Inferior parietal cortex (tissue), 1 donor: Measurements from ENCODE around the gene PYDC1.
"Not testable (repeated sequence)": the region's sequence is repeated elsewhere in the genome, so short reads cannot be mapped to it uniquely, and the experiment has no call there.

Experiments used
- DNase-seq: peaks from one replicate; pipeline ENCODE4 v3.0.0-alpha.2; 2016; ENCODE audit errors: extremely low spot score

The PYDC1 gene

DNA sequence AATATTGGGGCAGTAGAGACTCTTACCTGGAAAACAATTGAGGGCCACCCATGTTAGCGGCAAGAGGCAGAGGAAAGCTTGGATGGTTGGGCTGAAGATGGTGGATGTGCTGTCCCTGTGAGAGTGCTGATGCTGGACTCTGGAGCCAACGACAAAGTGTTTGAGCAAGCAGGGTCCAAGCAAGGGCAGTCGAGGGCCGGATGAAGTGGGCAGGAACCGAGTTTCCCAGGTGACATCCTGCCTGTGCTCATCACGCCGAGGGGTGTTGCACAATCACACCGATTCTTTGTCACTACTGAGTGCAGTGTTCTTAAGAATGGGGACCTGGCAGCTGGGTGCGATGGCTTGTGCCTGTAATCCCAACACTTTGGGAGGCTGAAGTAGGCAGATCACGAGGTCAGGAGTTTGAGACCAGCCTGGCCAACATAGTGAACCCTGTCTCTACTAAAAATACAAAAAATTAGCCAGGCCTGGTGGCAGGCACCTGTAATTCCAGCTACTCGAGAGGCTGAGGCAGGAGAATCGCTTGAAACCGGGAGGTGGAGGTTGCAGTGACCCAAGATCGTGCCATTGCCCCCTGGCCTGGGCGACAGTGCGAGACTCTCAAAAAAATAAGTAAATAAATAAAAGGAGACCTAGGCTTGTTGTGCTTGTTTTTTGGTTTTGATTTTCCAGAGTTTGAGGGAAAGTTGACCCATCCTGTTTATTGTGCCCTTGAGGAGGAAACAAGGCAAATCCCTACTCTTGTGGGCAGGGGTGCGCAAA is 20.4 kb downstream of the PYDC1 start:
- no peak for DNase-seq

- DNase-seq: not testable (repeated sequence)
Observed at GRCh38 chr16:31195861-31196260, 21.1 kb downstream of the PYDC1 start.

- DNase-seq: no peak
Observed at GRCh38 chr16:31194898-31195297, 22.0 kb downstream of the PYDC1 start.

DNA sequence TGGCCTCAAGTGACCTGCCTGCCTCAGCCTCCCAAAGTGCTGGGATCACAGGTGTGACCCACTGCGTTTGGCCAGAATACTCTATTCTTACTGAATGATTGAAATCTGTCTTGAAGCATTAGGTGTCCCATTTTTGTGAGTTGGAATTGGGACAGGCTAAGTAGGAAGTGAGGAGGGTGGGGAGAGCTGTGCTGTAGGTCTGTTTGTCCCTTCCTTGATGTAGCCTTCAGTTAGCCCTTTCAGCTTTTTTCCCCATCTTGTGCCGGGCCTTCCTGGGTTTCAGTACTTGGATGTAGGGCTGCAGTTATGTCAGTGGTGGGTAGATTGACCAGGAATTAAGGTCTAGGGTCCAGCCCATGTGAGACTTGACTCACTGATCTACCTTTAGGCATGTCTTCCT is 23.1 kb downstream of the PYDC1 start:
- DNase-seq: no peak

DNA sequence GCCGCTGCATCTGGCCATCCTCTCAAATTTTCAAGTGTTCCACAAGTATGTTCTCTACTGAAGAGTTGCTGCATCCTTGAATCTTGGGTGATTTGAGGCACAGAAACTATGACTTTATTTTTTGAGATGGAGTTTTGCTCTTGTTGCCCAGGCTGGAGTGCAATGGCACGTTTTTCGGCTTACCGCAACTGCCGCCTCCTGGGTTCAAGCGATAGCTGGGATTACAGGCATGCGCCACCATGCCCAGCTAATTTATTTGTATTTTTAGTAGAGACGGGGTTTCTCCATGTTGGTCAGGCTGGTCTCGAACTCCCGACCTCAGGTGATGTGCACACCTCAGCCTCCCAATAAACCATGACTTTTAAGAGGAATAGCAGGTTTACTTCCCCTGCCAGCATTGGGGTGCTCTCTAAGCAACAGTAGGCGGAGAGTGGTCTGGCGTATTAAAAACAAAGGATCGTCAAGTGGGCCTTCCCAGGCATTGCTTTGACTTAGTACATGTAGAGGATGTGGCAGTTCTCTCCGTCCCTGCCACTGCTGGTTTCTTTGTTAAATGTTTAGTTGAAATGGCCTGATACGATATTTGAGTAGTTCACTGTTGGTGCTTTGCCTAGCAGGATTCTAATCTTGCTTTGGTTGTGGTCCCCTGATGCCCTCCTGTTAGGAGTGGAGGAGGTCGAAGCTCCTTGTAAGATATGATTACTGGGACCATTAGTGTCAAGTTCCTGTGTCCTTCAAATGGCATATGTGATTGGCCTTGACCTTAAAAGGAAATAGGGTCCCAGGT is 23.9 kb downstream of the PYDC1 start:
- no peak for DNase-seq

DNA sequence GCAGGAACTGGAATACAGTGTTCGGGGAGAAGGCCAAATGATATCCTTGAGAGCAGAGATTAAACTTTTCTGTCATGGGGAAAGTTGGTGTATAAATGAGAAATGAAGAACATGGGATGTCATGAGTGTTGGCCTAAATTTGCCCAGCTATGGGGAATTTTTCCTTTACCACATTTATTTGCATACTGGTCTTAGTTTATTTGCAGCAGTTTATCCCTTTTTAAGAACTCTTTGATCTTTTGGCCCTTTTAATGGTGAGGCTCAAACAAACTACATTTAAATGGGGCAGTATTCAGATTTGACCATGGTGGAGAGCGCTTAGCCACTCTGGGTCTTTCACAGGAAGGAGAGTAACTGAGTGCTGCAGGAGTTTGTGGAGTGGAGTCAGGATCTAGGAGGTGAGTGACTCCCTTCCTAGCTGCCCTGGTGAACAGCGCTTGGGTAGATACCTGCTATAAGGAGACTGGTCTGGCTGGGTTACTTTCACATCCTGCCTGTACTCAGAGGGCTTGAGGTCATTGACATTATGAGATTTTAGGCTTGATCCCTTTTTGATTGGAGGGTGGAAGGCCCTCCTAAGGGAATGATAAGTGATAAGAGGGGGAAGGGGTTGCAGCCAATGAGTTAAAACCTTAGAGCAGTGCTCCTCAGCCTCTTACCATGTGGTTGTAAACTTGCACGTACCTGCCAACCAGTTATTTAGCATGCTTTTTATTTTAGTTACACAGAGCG is 25.1 kb downstream of the PYDC1 start:
- no peak for DNase-seq

DNA sequence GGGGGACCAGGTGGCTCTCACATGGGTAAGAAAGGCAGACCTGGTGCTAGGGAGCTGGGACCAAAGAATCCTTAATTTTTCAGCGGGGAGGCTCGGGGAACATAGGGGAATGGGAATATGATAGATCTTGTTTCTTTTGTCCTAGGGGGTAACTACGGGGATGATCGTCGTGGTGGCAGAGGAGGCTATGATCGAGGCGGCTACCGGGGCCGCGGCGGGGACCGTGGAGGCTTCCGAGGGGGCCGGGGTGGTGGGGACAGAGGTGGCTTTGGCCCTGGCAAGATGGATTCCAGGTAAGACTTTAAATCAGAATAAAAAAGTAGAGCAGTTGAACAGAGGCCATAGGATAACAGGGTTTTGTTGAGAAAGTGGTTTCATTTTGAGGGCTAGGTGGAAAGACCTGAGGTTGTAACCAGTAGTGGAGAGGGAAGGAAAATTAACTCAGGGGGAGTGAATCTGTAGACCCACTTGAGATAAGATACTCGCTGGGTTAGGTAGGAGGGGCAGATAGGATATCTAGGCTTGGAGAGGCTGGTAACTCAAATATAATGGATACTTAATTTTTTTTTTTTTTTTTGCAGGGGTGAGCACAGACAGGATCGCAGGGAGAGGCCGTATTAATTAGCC is 26.0 kb downstream of the PYDC1 start:
- no peak for DNase-seq

DNA sequence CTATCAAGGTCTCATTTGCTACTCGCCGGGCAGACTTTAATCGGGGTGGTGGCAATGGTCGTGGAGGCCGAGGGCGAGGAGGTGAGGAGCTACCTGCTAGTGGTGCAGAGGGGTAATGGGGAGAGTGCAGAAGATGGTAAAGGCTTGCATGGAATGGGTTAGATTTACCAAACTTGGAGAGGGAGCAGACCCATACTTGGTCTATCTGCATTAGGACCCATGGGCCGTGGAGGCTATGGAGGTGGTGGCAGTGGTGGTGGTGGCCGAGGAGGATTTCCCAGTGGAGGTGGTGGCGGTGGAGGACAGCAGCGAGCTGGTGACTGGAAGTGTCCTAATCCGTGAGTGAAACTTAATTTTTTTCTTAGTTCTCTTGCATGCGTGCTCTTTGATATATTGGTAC is 26.9 kb downstream of the PYDC1 start:
- DNase-seq: no peak

GRCh38 chr16:31189412-31189778 is 27.5 kb downstream of the PYDC1 start:
- DNase-seq: no peak

GRCh38 chr16:31188450-31189411 is 28.2 kb downstream of the PYDC1 start:
- no peak for DNase-seq

- DNase-seq: no peak
Observed at GRCh38 chr16:31187808-31188189, 29.1 kb downstream of the PYDC1 start.

GRCh38 chr16:31186930-31187807 is 29.8 kb downstream of the PYDC1 start:
- DNase-seq: no peak

DNA sequence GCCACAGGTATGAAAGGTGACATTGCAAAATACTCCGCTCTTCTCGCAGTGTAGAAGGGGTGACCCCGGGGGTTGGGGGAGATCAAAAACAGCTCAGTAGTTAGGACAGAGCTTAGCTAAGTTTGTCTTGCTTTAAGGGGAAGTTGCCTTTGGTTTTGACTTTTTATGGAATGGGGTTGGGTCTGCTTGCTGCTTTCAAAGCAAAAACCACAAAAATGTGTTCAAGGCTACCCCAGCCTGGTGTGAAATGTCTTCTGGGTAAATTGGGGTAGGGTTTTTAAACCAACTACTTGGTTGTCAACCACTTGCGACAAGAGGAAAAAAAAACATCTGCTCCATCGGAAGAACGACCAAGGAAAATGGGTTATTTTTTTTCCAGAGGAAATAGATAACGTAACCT is 30.8 kb downstream of the PYDC1 start:
- no peak for DNase-seq

GRCh38 chr16:31185339-31185738 is 31.6 kb downstream of the PYDC1 start:
- DNase-seq: no peak

DNA sequence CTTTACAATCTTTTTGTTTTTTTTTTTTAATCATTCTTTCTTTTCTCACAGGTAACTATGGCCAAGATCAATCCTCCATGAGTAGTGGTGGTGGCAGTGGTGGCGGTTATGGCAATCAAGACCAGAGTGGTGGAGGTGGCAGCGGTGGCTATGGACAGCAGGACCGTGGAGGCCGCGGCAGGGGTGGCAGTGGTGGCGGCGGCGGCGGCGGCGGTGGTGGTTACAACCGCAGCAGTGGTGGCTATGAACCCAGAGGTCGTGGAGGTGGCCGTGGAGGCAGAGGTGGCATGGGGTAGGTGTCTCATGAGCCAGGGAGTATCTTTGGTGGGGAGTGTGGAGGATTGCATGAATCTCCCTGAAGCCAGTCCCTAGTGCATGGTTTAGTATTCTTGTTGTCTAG is 32.0 kb downstream of the PYDC1 start:
- no peak for DNase-seq

GRCh38 chr16:31183432-31184428 is 33.2 kb downstream of the PYDC1 start:
- DNase-seq: no peak

DNA sequence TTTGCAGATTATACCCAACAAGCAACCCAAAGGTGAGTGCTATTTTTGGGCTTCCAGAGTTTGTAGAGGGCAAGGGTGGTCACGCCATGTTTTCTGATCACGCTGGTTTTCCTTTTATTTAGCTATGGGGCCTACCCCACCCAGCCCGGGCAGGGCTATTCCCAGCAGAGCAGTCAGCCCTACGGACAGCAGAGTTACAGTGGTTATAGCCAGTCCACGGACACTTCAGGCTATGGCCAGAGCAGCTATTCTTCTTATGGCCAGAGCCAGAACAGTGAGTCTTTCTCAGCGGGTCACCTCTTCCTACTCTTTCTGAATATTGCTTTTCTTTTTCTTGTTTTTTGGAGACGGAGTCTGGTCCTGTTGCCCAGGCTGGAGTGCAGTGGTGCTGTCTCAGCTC is 34.5 kb downstream of the PYDC1 start:
- no peak for DNase-seq

- DNase-seq: no peak
Observed at GRCh38 chr16:31181102-31181830, 35.7 kb downstream of the PYDC1 start.
